ENCODE results near the gene CAMTA1. TPM values are rescaled to one million over a fixed set of nuclear protein-coding genes. Genes with fewer than 3 reads are reported as not detected.

CAMTA1 gene
- total RNA-seq, 1 experiment from 2014 or later: 50.3 TPM

DNA sequence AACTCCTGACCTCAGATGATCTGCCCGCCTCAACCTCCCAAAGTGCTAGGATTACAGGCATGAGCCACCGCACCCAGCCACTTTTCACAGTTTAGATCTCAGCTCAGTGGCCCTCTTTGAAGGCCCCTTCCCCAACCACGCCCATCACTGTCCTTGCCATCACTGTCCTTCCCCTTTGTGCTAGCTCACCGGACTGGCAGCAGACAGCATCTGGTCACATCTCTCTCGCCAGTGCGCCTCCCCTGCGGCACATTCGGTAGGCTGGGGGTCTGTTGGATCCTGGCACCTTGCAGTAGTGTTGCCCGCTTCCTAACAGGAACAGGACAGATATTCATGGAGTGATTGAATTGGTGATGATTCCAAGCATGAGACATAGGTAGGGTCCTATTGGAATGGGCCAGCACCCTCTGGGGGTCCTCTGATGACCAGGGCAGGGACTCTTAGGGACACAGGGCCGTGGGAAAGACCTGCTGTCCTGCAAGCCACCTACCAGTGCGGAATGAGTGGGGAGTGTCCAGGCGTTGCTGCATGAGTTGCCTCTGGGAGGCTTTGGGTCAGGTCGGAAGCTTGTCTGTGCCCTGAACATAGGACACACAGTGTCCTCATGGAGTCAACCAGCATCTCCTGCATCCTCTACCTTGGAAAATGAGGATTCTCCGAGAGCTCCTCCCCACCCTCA, 807.0 kb downstream of the CAMTA1 start:
- Mint-ChIP-seq H3K9me3 (ENCODE audit: low read depth, unreplicated experiment) (no peaks in the 10 kb centered on the region), H3K4me1 (ENCODE audit: low read depth, unreplicated experiment) (no peaks in the 10 kb centered on the region), H3K36me3 (ENCODE audit: insufficient read depth, unreplicated experiment) (no peaks in the 10 kb centered on the region), H3K4me3 (ENCODE audit: low read depth, unreplicated experiment) (no peak overlapping the region), H3K27ac (ENCODE audit: unreplicated experiment) (no peak overlapping the region), H3K27me3 (ENCODE audit: unreplicated experiment) (peaks cover 56% of the 10 kb centered on the region)
- intact Hi-C loops (cut with micrococcal nuclease; ENCODE audit: unreplicated experiment): no loop called here
- no TSS peak for BruUV-seq (replicated peaks)
- TF ChIP-seq, protein P1, sequence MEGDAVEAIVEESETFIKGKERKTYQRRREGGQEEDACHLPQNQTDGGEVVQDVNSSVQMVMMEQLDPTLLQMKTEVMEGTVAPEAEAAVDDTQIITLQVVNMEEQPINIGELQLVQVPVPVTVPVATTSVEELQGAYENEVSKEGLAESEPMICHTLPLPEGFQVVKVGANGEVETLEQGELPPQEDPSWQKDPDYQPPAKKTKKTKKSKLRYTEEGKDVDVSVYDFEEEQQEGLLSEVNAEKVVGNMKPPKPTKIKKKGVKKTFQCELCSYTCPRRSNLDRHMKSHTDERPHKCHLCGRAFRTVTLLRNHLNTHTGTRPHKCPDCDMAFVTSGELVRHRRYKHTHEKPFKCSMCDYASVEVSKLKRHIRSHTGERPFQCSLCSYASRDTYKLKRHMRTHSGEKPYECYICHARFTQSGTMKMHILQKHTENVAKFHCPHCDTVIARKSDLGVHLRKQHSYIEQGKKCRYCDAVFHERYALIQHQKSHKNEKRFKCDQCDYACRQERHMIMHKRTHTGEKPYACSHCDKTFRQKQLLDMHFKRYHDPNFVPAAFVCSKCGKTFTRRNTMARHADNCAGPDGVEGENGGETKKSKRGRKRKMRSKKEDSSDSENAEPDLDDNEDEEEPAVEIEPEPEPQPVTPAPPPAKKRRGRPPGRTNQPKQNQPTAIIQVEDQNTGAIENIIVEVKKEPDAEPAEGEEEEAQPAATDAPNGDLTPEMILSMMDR (IDR thresholded peaks at IDR 0.05; ENCODE audit: unreplicated experiment): no peak
- no peak for DNase-seq
- CTCF ChIA-PET: no interaction called here

DNA sequence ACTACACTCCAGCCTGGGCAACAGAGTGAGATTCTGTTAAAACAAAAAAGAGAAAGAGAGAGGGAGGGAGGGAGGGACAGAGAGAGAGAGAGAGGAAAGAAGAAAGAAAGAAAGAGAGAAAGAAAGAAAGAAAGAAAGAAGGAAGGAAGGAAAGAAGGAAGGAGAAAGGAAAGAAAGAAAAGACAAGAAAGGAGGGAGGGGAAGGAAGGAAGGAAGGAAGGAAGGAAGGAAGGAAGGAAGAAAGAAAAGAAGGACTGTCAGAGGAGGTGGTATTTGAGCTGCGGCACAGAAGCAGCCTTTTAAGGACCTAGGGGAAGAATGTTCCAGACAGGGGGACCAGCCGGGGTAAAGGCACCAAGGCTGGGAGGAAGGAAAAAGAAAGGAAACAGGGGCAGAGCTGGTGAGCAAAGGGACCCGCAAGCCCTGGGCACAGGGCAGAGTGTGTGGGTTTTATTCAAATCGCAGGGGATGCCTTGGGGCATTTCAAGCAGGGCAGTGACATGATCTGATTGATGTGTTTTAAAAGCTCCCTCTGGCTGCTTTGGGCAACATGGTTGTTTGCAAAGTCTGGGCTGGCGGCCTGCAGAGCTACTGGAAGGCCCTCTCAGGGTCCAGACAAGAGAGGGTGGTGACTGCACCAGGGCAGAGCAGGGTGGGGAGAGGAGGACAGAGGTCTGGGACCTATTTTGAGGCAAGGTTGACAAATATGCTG, 808.9 kb downstream of the CAMTA1 start:
- TF ChIP-seq, protein P1 (IDR thresholded peaks at IDR 0.05; ENCODE audit: unreplicated experiment): no peak
- Mint-ChIP-seq H3K4me1 (ENCODE audit: low read depth, unreplicated experiment) (no peaks in the 10 kb centered on the region), H3K27ac (ENCODE audit: unreplicated experiment) (no peak overlapping the region), H3K36me3 (ENCODE audit: insufficient read depth, unreplicated experiment) (no peaks in the 10 kb centered on the region), H3K27me3 (ENCODE audit: unreplicated experiment) (peaks cover 42% of the 10 kb centered on the region), H3K4me3 (ENCODE audit: low read depth, unreplicated experiment) (no peak overlapping the region), H3K9me3 (ENCODE audit: low read depth, unreplicated experiment) (no peaks in the 10 kb centered on the region)
- no peak for DNase-seq
- BruUV-seq (replicated peaks): no TSS peak
- CTCF ChIA-PET: no interaction called here
- intact Hi-C loops (cut with micrococcal nuclease; ENCODE audit: unreplicated experiment): no loop called here

- TF ChIP-seq, protein P1 (IDR thresholded peaks at IDR 0.05; ENCODE audit: unreplicated experiment): no peak
- Mint-ChIP-seq H3K9me3 (ENCODE audit: low read depth, unreplicated experiment) (no peaks in the 10 kb centered on the region), H3K27me3 (ENCODE audit: unreplicated experiment) (peaks cover 47% of the 10 kb centered on the region), H3K4me3 (ENCODE audit: low read depth, unreplicated experiment) (no peak overlapping the region), H3K27ac (ENCODE audit: unreplicated experiment) (no peak overlapping the region), H3K4me1 (ENCODE audit: low read depth, unreplicated experiment) (no peaks in the 10 kb centered on the region), H3K36me3 (ENCODE audit: insufficient read depth, unreplicated experiment) (no peaks in the 10 kb centered on the region)
- no peak for DNase-seq
- CTCF ChIA-PET: interaction anchor here (0.5 kb wide), 1 partner anchor 675 kb away, joined by 4 read pairs; no protein-coding TSS in a partner anchor
- intact Hi-C loops (cut with micrococcal nuclease; ENCODE audit: unreplicated experiment): no loop called here
- BruUV-seq (replicated peaks): no TSS peak
These were observed 809.6 kb downstream of the CAMTA1 start for GRCh38 chr1:7594714-7595295.

DNA sequence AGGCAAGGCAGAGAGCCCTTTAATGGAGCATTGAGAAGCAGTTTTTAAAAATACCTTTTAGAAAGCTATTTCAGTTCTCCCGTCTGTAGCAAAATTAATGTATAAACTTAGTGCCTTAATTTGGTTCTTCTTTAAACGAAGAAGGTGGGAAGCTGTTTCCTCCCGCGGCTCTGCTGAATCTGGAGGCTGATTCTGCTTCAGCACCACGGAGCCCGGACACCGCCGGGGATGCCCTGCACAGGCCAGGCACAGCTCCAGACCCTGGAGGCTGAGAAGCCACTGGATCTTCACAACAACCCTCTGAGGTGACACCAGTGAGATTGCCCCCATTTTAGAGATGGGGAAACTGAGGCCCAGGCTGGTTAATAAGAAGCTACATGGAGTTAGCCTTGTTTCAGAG, 810.1 kb downstream of the CAMTA1 start:
- BruUV-seq (replicated peaks): no TSS peak
- H3K27ac Mint-ChIP-seq (ENCODE audit: unreplicated experiment): no peak overlapping the region
- TF ChIP-seq, protein P1 (IDR thresholded peaks at IDR 0.05; ENCODE audit: unreplicated experiment): no peak
- no peak for DNase-seq
- peaks cover 52% of the 10 kb centered on the region for H3K27me3 Mint-ChIP-seq (ENCODE audit: unreplicated experiment)
- no peaks in the 10 kb centered on the region for H3K9me3 Mint-ChIP-seq (ENCODE audit: low read depth, unreplicated experiment)
- H3K4me1 Mint-ChIP-seq (ENCODE audit: low read depth, unreplicated experiment): no peaks in the 10 kb centered on the region
- H3K36me3 Mint-ChIP-seq (ENCODE audit: insufficient read depth, unreplicated experiment): no peaks in the 10 kb centered on the region
- no peak overlapping the region for H3K4me3 Mint-ChIP-seq (ENCODE audit: low read depth, unreplicated experiment)
- CTCF ChIA-PET: interaction anchor here (0.5 kb wide), 1 partner anchor 675 kb away, joined by 4 read pairs; no protein-coding TSS in a partner anchor
- intact Hi-C loops (cut with micrococcal nuclease; ENCODE audit: unreplicated experiment): no loop called here
